Colon (tissue), 2 donors: Measurements from ENCODE around the gene SMIM30.

Experiments
- FAIRE-seq: peaks from 2 replicates; lab custom pipeline; 2012; peaks lifted over from hg19 to GRCh38; lab: Jason Lieb, UNC
- donor health status: control.
- donor health status: control.

Gene SMIM30

DNA sequence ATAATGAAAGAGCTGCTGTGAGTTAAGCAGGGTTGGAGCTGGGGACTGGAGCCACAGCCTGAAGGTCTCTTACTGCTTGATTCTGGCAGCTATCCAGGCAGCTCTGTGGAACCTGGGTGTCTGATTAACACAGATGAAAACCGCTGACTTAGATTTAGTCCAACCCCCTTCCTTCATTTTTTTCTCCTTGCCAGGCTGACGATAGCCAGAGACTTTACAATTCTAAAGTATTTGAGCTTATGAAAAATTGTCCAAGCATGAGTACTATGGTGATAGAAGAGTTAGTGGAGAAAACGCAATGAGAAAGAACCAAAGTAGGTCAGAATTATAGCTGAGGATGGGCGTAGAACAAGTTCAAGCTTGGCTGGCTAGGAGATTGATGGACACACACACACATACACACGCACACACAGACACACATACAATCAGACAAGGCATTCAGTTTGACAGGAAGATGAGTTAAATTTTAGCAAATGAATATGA, 18.2 kb downstream of the SMIM30 start:
- no peak for FAIRE-seq

DNA sequence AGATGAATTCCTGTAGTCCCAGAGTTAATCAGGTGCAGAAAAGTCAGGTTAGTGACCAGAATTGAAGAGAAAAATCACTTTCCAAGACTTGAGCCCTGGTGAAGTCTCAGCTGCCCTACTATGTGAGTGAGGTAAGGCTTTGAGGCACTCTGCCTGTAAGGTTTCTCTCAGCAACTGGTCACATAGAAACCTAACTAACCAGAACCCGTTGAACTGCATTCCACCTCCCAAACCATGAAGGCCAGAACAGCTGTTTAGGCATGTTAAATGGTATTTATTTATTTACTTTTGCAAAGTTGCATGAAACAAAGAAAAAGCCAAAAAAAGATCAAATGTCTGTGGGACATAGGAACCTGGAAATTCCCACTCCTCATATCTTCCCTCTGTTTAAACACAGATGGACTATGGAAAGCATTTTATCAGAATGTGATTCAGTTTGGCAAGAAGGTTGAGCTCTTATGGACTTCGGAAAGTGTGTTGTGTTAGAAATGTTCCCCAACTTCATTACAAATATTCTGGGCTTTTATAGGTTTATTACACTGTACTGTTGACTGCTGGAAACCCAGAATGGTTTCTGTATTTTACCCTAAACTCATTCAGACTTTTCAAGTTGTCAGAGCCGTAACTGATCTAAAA, 19.0 kb downstream of the SMIM30 start:
- FAIRE-seq: no peak

DNA sequence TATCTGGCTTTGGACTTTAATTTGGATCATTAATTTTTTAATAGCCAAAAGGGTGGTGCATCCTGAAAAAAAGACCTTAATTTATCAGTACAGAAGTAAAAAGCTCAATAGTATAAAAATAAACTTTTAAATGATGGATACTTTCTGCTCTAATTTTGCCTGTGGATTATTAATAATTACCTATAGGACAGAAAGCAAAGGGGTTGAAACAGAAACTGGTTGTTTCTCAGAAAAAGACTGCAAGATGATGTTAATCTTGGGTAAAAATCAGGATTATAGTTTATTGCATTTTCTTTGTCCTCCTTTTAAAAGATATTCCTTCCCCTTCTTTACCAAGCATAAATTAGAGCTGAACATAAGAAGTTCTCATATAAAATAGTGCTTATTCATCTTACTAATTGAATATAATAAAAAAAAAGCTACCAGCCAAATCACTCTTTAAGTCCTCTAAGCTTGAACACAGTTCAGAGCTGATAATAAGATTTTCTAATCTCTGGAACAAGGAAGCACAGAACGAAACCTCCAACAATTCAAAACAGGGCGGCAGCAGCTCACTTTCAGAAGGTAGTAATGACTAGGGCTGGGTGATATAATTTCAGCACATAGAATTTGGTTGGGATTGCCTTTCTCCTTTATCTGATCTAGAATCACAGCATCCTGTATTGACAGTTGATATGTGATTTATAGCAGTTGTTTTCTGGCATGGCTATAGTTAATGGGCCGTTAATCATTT, 23.7 kb downstream of the SMIM30 start:
- no peak for FAIRE-seq

GRCh38 chr7:113093561-113093960, 24.8 kb downstream of the SMIM30 start:
- no peak for FAIRE-seq

DNA sequence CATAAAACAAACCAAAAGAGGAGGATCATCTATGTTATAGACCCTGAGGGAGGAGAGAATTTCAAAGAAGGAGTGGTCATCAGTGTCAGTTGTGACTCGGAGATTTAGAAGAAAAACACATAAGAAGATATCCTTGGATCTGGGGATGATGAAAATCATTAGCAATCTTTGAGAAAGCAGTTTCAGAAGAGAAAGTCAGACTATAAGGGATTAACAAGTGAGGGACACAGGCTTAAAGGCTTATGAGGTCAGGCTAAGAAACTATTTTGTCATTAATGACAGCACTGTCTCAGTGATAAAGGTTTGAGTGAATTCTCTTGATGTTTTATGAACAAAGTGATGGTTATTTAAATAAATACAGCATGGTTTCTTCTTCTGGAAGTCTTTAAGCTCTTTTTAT, 25.6 kb downstream of the SMIM30 start:
- FAIRE-seq: no peak

DNA sequence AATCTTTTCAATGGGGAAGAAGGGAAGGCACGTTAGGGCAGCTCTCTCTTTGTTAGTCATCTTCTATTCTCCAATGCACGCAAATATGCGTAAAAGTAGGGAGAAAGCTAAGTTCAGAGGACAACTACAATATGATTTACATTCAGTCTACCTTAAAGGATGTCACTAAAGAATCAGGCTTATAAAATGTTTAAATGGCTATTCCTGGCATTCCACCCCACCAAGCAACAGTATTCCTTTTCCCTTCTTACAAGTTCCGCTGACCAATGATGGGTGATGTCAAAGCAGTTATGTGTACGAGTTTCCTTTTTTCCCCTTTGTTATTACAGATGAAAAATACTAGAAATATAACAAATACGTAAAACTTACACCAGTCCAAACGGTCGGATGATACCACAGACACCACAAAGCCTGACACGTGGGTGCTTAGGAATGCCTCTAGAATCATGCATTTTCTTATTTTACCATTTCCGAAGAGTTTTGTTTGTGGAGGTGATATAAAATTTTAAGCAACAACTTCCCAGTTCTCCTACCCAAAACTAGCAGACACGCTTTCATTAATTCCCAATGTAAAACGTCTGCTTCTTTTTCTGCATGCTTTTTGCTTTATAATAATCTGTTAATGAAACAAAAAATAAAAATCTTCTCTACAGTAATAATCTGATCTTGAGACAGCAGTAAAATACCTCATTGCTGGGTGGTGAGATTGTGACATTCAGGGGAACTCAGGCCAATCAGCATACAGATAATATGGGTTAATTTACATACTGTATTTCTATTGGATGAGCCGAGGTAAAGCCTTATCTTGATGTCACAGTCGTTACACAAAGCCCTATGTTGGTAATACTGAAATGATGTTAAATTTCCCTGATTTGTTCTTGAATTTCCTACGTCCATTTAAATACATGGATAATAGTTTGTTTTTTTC, 31.0 kb downstream of the SMIM30 start:
- no peak for FAIRE-seq

DNA sequence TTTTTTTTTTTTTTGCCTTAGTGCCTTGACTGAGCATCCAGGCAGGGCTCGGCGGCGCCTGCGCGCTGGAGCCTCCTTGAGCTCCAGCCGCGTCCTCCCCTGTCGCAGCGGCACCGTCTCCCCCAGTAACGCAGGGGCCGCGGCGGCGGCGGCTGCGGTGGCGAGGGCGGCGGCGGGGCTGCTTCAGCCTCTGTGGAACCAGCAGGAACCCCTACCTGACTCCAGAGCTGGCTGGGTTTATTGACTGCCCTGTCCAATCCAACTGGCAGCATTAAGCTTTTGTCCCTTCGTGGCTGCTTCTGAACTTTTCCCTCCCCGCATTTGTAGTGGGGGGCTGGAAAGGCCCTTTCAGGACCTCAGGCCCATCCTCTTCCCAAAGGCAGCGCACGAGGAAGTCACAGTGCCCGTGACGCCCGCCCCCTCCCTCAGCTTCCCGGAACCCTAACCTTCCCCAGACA, 31.9 kb downstream of the SMIM30 start, which contains the start of gene GPR85:
Gene GPR85, minus strand, starts transcription at position 397 of the 458 bp plus-strand sequence. CDS start 2,106 bp downstream, outside the sequence.
- FAIRE-seq: no peak

- FAIRE-seq: no peak
Measured at GRCh38 chr7:113085781-113086390, 32.5 kb downstream of the SMIM30 start.

DNA sequence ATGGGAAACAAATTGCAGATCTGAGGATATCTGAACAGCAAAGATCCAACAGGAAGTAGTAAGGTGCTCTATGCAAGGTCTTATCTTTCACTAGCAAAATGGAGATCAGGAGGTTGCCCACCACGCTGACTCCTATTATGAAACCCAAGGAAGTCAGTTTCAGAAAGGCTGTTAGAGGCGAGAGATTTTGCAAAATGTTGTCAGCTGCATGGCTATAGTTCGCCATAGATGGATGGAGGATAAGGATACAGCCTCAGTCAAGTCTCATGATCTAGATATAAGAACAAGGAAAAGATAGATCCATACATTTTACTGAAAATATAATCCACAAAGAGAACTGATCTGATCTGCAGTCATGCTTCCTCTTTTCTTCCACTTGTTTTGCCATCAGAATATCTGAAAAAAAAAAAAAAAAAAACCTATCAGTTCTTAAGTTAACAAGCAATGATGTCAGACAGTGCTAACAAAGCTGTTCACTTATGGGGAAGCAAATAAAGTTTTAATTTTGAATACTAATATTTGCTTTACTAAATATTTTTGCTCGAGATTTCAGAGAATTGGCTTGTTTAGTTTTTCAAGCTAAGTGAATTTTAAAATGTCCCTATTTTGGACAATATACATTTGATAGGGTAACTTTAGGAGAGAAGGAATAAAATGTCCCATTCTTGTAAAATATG, 33.7 kb downstream of the SMIM30 start:
- FAIRE-seq: no peak

DNA sequence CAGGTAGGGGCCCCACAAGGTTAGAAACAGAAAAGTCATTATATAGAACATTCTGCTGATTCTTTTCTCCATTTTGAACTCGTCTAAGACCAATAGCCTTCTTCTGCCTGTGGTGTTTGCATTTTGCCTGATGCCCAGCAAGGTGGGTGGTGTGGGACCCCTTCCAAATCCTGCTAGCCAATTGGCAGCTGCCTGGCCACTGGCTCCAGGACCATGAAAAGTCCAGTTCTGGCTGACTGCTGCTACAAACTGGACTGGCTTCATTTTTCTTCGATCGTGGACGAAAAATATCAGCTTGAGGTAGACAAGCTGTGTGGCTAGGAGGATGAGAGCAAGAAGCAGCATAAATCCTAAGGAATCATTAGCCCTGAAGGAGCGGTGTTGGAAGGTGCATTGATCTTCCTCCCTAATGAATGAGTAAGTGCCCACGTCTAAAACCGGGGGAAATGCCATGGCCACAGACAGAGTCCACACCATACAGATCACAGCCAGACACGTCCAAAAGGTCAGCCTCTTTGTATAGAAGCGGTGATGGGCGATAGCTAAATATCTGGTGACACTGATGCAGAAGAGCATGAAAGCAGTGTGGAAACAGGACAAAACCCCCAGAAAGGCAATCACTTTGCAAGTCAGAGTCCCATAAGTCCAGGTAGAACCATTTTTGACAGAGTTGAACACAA, 34.4 kb downstream of the SMIM30 start:
- FAIRE-seq: no peak

GRCh38 chr7:113083132-113083815, 35.1 kb downstream of the SMIM30 start:
- no peak for FAIRE-seq

DNA sequence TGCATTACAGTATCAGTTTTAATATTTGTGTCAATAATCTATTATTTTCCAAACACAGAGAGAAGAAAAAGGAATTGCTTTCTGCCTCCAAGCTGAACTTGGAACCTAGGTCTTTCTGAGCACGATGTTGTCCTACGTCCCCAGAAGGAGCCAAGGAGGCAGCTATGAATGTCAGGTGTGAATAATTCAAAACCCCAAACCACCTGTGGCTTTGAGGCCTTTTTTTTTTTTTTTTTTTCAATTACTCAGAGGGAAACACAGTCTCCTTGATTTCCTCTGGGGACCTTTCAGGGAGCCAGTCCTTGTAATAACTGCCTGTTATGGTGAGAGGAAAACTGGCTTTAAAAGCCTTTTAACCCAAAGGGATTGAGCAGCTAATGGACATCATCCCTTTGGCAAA, 40.0 kb downstream of the SMIM30 start:
- no peak for FAIRE-seq

DNA sequence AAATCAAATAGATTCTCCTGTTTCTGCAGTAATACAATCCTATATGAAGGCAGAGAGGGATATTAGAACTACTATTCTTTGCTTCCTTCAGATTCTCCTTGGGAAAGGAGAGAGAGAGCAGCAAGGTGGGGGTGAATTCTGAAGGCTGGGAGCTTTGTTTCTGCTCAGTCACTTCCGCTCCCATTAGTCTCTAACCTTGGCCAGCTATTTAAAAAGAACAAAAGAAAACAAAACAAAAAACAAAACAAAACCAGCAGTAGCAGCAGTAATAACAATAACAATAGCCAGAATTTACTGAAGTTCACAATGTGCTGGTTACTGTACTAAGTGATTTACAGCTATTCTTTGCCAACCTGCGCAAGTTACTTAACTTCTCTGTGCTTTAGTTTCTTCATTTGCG, 41.7 kb downstream of the SMIM30 start:
- no peak for FAIRE-seq

DNA sequence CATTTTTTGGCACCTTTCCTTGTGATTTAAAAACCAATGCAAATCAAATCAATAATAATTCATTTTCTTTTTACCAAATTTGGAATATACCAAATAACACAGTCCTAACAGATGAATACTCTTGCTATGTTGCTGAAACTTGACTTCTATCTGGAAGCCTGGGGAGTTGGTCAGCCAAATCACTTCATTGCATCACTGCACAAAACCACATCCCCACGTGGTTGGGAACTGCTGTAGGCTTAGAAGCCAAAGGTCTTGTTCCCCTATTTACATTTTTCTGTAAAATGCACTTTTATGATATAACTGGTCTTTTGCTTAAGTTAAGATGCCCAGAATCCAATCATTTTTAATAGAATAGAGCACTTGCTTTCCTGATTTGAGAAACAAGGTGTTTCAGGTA, 46.9 kb downstream of the SMIM30 start:
- no peak for FAIRE-seq
